Activated CD8-positive, alpha-beta memory T cell treated with anti-CD3 and anti-CD28 coated beads, Interleukin-2, amount 50 U/mL, for 4 hours (primary cell): ENCODE results near the gene GAB1.

ENCODE experiments used
- DNase-seq: peaks from one replicate; pipeline ENCODE4 v3.0.0-alpha.2; 2020

GAB1 gene

GRCh38 chr4:143424276-143424675 lies 87.6 kb downstream of the GAB1 start:
- no peak for DNase-seq

GRCh38 chr4:143431526-143432257 lies 95.0 kb downstream of the GAB1 start:
- no peak for DNase-seq

GRCh38 chr4:143432258-143432591 lies 95.5 kb downstream of the GAB1 start:
- DNase-seq, result no peak

- no peak for DNase-seq
Observed at GRCh38 chr4:143433231-143433630, 96.6 kb downstream of the GAB1 start.

- DNase-seq, result no peak
Observed at GRCh38 chr4:143435955-143436354, 99.3 kb downstream of the GAB1 start.

GRCh38 chr4:143437476-143437875 lies 100.8 kb downstream of the GAB1 start:
- DNase-seq, result no peak

GRCh38 chr4:143437937-143438336 lies 101.3 kb downstream of the GAB1 start:
- DNase-seq, result no peak

GRCh38 chr4:143438710-143439109 lies 102.0 kb downstream of the GAB1 start:
- no peak for DNase-seq

- DNase-seq, result no peak
Observed at GRCh38 chr4:143441109-143441508, 104.4 kb downstream of the GAB1 start.

GRCh38 chr4:143441678-143442077 lies 105.0 kb downstream of the GAB1 start:
- DNase-seq, result no peak

GRCh38 chr4:143443728-143444127 lies 107.1 kb downstream of the GAB1 start:
- DNase-seq, result no peak

GRCh38 chr4:143451186-143451585 lies 114.5 kb downstream of the GAB1 start:
- no peak for DNase-seq

GRCh38 chr4:143455211-143455610 lies 118.5 kb downstream of the GAB1 start:
- DNase-seq, result no peak

GRCh38 chr4:143458966-143459365 lies 122.3 kb downstream of the GAB1 start:
- no peak for DNase-seq

GRCh38 chr4:143473334-143474126 lies 136.9 kb downstream of the GAB1 start:
- DNase-seq, result no peak

GRCh38 chr4:143477487-143477886 lies 140.8 kb downstream of the GAB1 start:
- no peak for DNase-seq

GRCh38 chr4:143481361-143481760 lies 144.7 kb downstream of the GAB1 start:
- DNase-seq, result no peak

- DNase-seq, result no peak
Observed at GRCh38 chr4:143482840-143483239, 146.2 kb downstream of the GAB1 start.

- DNase-seq, result no peak
Observed at GRCh38 chr4:143486314-143486713, 149.6 kb downstream of the GAB1 start.

GRCh38 chr4:143488687-143489086 lies 152.0 kb downstream of the GAB1 start:
- DNase-seq, result no peak

GRCh38 chr4:143489106-143489505 lies 152.4 kb downstream of the GAB1 start:
- DNase-seq, result no peak

- DNase-seq, result no peak
Observed at GRCh38 chr4:143498021-143498420, 161.3 kb downstream of the GAB1 start.

GRCh38 chr4:143502231-143502630 lies 165.6 kb downstream of the GAB1 start:
- no peak for DNase-seq

- no peak for DNase-seq
Observed at GRCh38 chr4:143506031-143506430, 169.4 kb downstream of the GAB1 start.

- DNase-seq, result no peak
Observed at GRCh38 chr4:143511906-143512305, 175.2 kb downstream of the GAB1 start.
